ENCODE results near the gene SF3B4. TPM values are rescaled to one million over a fixed set of nuclear protein-coding genes. Genes with fewer than 3 reads are reported as not detected.

Gene SF3B4
- total and polyA plus RNA-seq, 2 of the 13 experiments (the other 11 are each of a cell fraction or from before 2014, with no cell fraction given): 13.8 to 14.8 TPM

GRCh38 chr1:149888247-149888998 lies 39.2 kb downstream of the SF3B4 start (continued):
- no peak for TF ChIP-seq HNRNPUL1 (IDR thresholded peaks at IDR 0.05; ENCODE audit: low read depth, low read length)
- 0 out of 2 replicates have a peak, but pooled peaks have one; percentile 44 for TF ChIP-seq HOXA3 (CRISPR knock-in tag; IDR thresholded peaks at IDR 0.05)
- TF ChIP-seq MEIS2 (CRISPR knock-in tag; IDR thresholded peaks at IDR 0.05): 0 out of 2 replicates have a peak, but pooled peaks have one; percentile 26
- no peak for TF ChIP-seq TCF7 (IDR thresholded peaks at IDR 0.05; ENCODE audit: low read depth)
- peak; percentile 46 for TF ChIP-seq MED8 (CRISPR knock-in tag; IDR thresholded peaks at IDR 0.05; ENCODE audit: insufficient replicate concordance)
- 0 out of 2 replicates have a peak, but pooled peaks have one; percentile 33 for TF ChIP-seq ZNF34 (CRISPR knock-in tag; IDR thresholded peaks at IDR 0.05; ENCODE audit: borderline replicate concordance)
- no peak for TF ChIP-seq ZNF30 (CRISPR knock-in tag; IDR thresholded peaks at IDR 0.05)
- peak; percentile 55 for TF ChIP-seq STAG1 (CRISPR knock-in tag; IDR thresholded peaks at IDR 0.05)
- no peak for TF ChIP-seq MYNN (CRISPR knock-in tag; IDR thresholded peaks at IDR 0.05; ENCODE audit: low read depth)
- TF ChIP-seq IRX3 (CRISPR knock-in tag; IDR thresholded peaks at IDR 0.05; ENCODE audit: borderline replicate concordance, low read depth): no peak
- no peak for TF ChIP-seq LCORL (IDR thresholded peaks at IDR 0.05)
- 0 out of 2 replicates have a peak, but pooled peaks have one; percentile 14 for TF ChIP-seq LCORL (CRISPR knock-in tag; IDR thresholded peaks at IDR 0.05)
- no peak for TF ChIP-seq PAX8 (CRISPR knock-in tag; IDR thresholded peaks at IDR 0.05; ENCODE audit: borderline replicate concordance)
- TF ChIP-seq POLR2A (IDR thresholded peaks at IDR 0.05; ENCODE audit: insufficient read depth in 1 of 2, low read depth in 2 of 2, low read length in 2 of 2): peak in 1 of 2 experiments; percentile 48; a peak in 2 of 4 replicates
- TF ChIP-seq HMGXB3 (CRISPR knock-in tag; IDR thresholded peaks at IDR 0.05; ENCODE audit: borderline replicate concordance): peak; percentile 26
- peak; percentile 76; the same call in 1 of the 2 replicates for TF ChIP-seq ZNF644 (CRISPR knock-in tag; IDR thresholded peaks at IDR 0.05; ENCODE audit: low read depth)
- no peak for TF ChIP-seq TRIM24 (CRISPR knock-in tag; IDR thresholded peaks at IDR 0.05)
- TF ChIP-seq SAP130 (CRISPR knock-in tag; IDR thresholded peaks at IDR 0.05; ENCODE audit: low read depth): 0 out of 2 replicates have a peak, but pooled peaks have one; percentile 3
- peak; percentile 18; the same call in 1 of the 2 replicates for TF ChIP-seq DMAP1 (CRISPR knock-in tag; IDR thresholded peaks at IDR 0.05)
- no peak for TF ChIP-seq ZNF10 (CRISPR knock-in tag; IDR thresholded peaks at IDR 0.05; ENCODE audit: borderline replicate concordance, low read depth)
- TF ChIP-seq SP2 (CRISPR knock-in tag; IDR thresholded peaks at IDR 0.05): peak; percentile 25; the same call in 1 of the 2 replicates
- no peak for TF ChIP-seq ZNF275 (CRISPR knock-in tag; IDR thresholded peaks at IDR 0.05; ENCODE audit: borderline replicate concordance)
- 0 out of 2 replicates have a peak, but pooled peaks have one; percentile 43 for TF ChIP-seq ZBTB2 (CRISPR knock-in tag; IDR thresholded peaks at IDR 0.05; ENCODE audit: low read depth)

All from HepG2 (cell line).